C4-2B (cell line): Measurements from ENCODE around the gene CHN2.

Experiments used
- H3K27ac ChIP-seq: fragments of 450-650 bp; 2 replicates; pipeline ENCODE4 v1.5.1; 2017
- CTCF ChIP-seq: fragments of 450-650 bp; conservative IDR thresholded peaks from 2 replicates; pipeline ENCODE4 v1.5.1; 2017; ENCODE audit warnings: mild to moderate bottlenecking
- ZFX ChIP-seq: fragments of 450-650 bp; IDR thresholded peaks from 2 replicates; pipeline ENCODE4 v1.6.1; 2017

Gene CHN2

GRCh38 chr7:29406366-29406765 lies 211.8 kb downstream of the CHN2 start:
- no peak overlapping the region for H3K27ac ChIP-seq
- TF ChIP-seq ZFX (no peak), CTCF (no peak)

GRCh38 chr7:29408841-29409243 lies 214.3 kb downstream of the CHN2 start:
- no peak overlapping the region for H3K27ac ChIP-seq
- no peak for TF ChIP-seq ZFX
- TF ChIP-seq CTCF = peak; percentile 80

GRCh38 chr7:29410996-29411395 lies 216.4 kb downstream of the CHN2 start:
- H3K27ac ChIP-seq = no peak overlapping the region
- TF ChIP-seq CTCF (no peak), ZFX (no peak)

GRCh38 chr7:29412912-29413311 lies 218.3 kb downstream of the CHN2 start:
- TF ChIP-seq ZFX (no peak), CTCF (no peak)
- no peak overlapping the region for H3K27ac ChIP-seq

- H3K27ac ChIP-seq = no peak overlapping the region
- TF ChIP-seq CTCF (no peak), ZFX (no peak)
Observed at GRCh38 chr7:29413626-29414136, 219.1 kb downstream of the CHN2 start.

- no peak for TF ChIP-seq CTCF
- no peak for TF ChIP-seq ZFX
- no peak overlapping the region for H3K27ac ChIP-seq
Observed at GRCh38 chr7:29414216-29414615, 219.6 kb downstream of the CHN2 start.

- no peak overlapping the region for H3K27ac ChIP-seq
- TF ChIP-seq ZFX (no peak), CTCF (no peak)
Observed at GRCh38 chr7:29415215-29415614, 220.6 kb downstream of the CHN2 start.
